IMR-90 (cell line): ENCODE data around the gene STRN4. TPM values are rescaled to one million over a fixed set of nuclear protein-coding genes. Genes with fewer than 3 reads are reported as not detected.

Experiments used
- ATAC-seq: fragments of 200-7000 bp; cut with Tn5 transposase; 2 replicates; pipeline ENCODE4 v1.9.1; 2020; ENCODE audit warnings: low read depth, mild to moderate bottlenecking, moderate library complexity
- BruUV-seq: library from RNA; stranded (reverse); fragments of 400-500 nt; replicated peaks from 2 replicates; lab custom pipeline; 2021; lab: Mats Ljungman, UMichigan
- CTCF ChIA-PET: fragments of 300-600 bp; formaldehyde crosslinking; extraction: SDS; loops from one replicate; lab custom pipeline; 2021; ENCODE audit warnings: antibody characterized with exemption; lab: Yijun Ruan, JAX
- POLR2A ChIA-PET: fragments of 300-600 bp; sonication (Branson Sonifier 250); formaldehyde crosslinking; loops from one replicate; lab custom pipeline; 2022; ENCODE audit warnings: antibody characterized with exemption; ENCODE audit not compliant: unreplicated experiment; lab: Charles Lee
- DNase-seq: peaks from one replicate; pipeline ENCODE4 v3.0.0; 2013
- H2AFZ ChIP-seq: replicated peaks from 2 replicates; pipeline ENCODE3; 2013; ENCODE audit warnings: low read length, mild to moderate bottlenecking; ENCODE audit not compliant: poor library complexity
- H2AK5ac ChIP-seq: 2 replicates; pipeline ENCODE4 v1.6.1; 2013; ENCODE audit warnings: low read depth, low read length, inconsistent platforms
- H2AK9ac ChIP-seq: replicated peaks from 2 replicates; pipeline ENCODE3; 2013; ENCODE audit warnings: mild to moderate bottlenecking, low read depth, low read length, moderate library complexity; ENCODE audit not compliant: poor library complexity
- H2BK120ac ChIP-seq: 2 replicates; pipeline ENCODE4 v1.6.1; 2013; ENCODE audit warnings: low read depth, low read length, inconsistent platforms
- H2BK15ac ChIP-seq: 3 replicates; pipeline ENCODE4 v1.6.1; 2013; ENCODE audit warnings: low read depth, low read length, inconsistent platforms
- H2BK20ac ChIP-seq: 2 replicates; pipeline ENCODE4 v1.6.1; 2013; ENCODE audit warnings: low read depth, mild to moderate bottlenecking, inconsistent platforms, low read length, moderate library complexity
- H2BK5ac ChIP-seq: 2 replicates; pipeline ENCODE4 v1.6.1; 2013; ENCODE audit warnings: mild to moderate bottlenecking, low read depth, low read length, inconsistent platforms; ENCODE audit not compliant: poor library complexity, severe bottlenecking
- H3K14ac ChIP-seq: replicated peaks from 2 replicates; pipeline ENCODE4 v1.6.1; 2013; ENCODE audit warnings: low read depth, low read length, inconsistent platforms
- H3K18ac ChIP-seq: 2 replicates; pipeline ENCODE4 v1.6.1; 2013; ENCODE audit warnings: low read depth, low read length, control low read depth
- H3K23ac ChIP-seq: 2 replicates; pipeline ENCODE4 v1.6.1; 2013; ENCODE audit warnings: low read depth, low read length, inconsistent platforms
- H3K27ac ChIP-seq: 2 replicates; pipeline ENCODE4 v1.5.1; 2013; ENCODE audit warnings: mild to moderate bottlenecking, control low read depth, low read length; ENCODE audit not compliant: insufficient read depth
- H3K27me3 ChIP-seq: 2 replicates; pipeline ENCODE4 v1.6.1; 2013; ENCODE audit warnings: low read length; ENCODE audit not compliant: control insufficient read depth, insufficient read depth
- H3K36me3 ChIP-seq: 2 replicates; pipeline ENCODE4 v1.6.1; 2013; ENCODE audit warnings: low read length, mixed read lengths; ENCODE audit not compliant: control insufficient read depth, insufficient read depth
- H3K4ac ChIP-seq: 2 replicates; pipeline ENCODE4 v1.6.1; 2013; ENCODE audit warnings: low read depth, low read length, inconsistent platforms
- H3K4me1 ChIP-seq: 2 replicates; pipeline ENCODE4 v1.6.1; 2013; ENCODE audit warnings: low read length, mixed read lengths; ENCODE audit not compliant: control insufficient read depth, insufficient read depth
- H3K4me2 ChIP-seq: 2 replicates; pipeline ENCODE4 v1.6.1; 2013; ENCODE audit warnings: low read depth, mild to moderate bottlenecking, control low read depth, low read length, moderate library complexity
- H3K4me3 ChIP-seq: 2 replicates; pipeline ENCODE4 v1.5.1; 2013; ENCODE audit warnings: low read depth, mild to moderate bottlenecking, control low read depth, low read length, moderate library complexity; ENCODE audit not compliant: insufficient read depth
- H3K56ac ChIP-seq: 2 replicates; pipeline ENCODE4 v1.6.1; 2013; ENCODE audit warnings: low read length, inconsistent platforms; ENCODE audit not compliant: insufficient read depth; ENCODE audit errors: extremely low read depth
- H3K79me1 ChIP-seq, 2 experiments: 2 replicates each; pipeline ENCODE4 v1.6.1; 2013; ENCODE audit warnings: low read length in 2 of 2, inconsistent platforms in 1 of 2, low read depth in 1 of 2
- H3K9ac ChIP-seq: 2 replicates; pipeline ENCODE4 v1.6.1; 2013; ENCODE audit warnings: low read depth, low read length, control low read depth
- H3K9me1 ChIP-seq: 2 replicates; pipeline ENCODE4 v1.6.1; 2013; ENCODE audit warnings: low read length, inconsistent platforms; ENCODE audit not compliant: insufficient read depth
- H3K9me3 ChIP-seq: 2 replicates; pipeline ENCODE4 v1.6.1; 2013; ENCODE audit warnings: low read length; ENCODE audit not compliant: control insufficient read depth, insufficient read depth
- H4K20me1 ChIP-seq: 2 replicates; pipeline ENCODE4 v1.6.1; 2013; ENCODE audit warnings: low read length, inconsistent platforms; ENCODE audit not compliant: insufficient read depth
- H4K5ac ChIP-seq: 2 replicates; pipeline ENCODE4 v1.6.1; 2013; ENCODE audit warnings: mild to moderate bottlenecking, low read depth, low read length, control low read depth
- H4K8ac ChIP-seq, 2 experiments: 2 replicates each; pipeline ENCODE4 v1.6.1; 2013; ENCODE audit warnings: low read depth in 2 of 2, low read length in 2 of 2, control low read depth in 1 of 2, inconsistent platforms in 1 of 2
- H4K91ac ChIP-seq: 2 replicates; pipeline ENCODE4 v1.6.1; 2013; ENCODE audit warnings: low read depth, low read length, inconsistent platforms; ENCODE audit not compliant: insufficient read depth
- BHLHE40 ChIP-seq: fragments of 150-350 bp; IDR thresholded peaks from 2 replicates; pipeline ENCODE4 v1.6.1; 2016; ENCODE audit warnings: mild to moderate bottlenecking, low read depth, low read length
- CEBPB ChIP-seq: IDR thresholded peaks from 2 replicates; pipeline ENCODE4 v1.6.1; 2012; ENCODE audit warnings: low read depth, low read length, improper control_type of control experiment
- CHD1 ChIP-seq: IDR thresholded peaks from 2 replicates; pipeline ENCODE4 v1.6.1; 2012; ENCODE audit warnings: low read depth, low read length, improper control_type of control experiment
- FOS ChIP-seq: fragments of 150-350 bp; IDR thresholded peaks from 2 replicates; pipeline ENCODE4 v1.6.1; 2016; ENCODE audit warnings: low read depth, low read length
- MAFK ChIP-seq: IDR thresholded peaks from 2 replicates; pipeline ENCODE4 v1.6.1; 2012; ENCODE audit warnings: low read depth, low read length, improper control_type of control experiment
- MAZ ChIP-seq: IDR thresholded peaks from 2 replicates; pipeline ENCODE4 v1.6.1; 2012; ENCODE audit warnings: low read depth, mild to moderate bottlenecking, low read length, improper control_type of control experiment, moderate library complexity, borderline replicate concordance
- MXI1 ChIP-seq: IDR thresholded peaks from 2 replicates; pipeline ENCODE4 v1.6.1; 2012; ENCODE audit warnings: low read depth, mild to moderate bottlenecking, low read length, moderate library complexity, borderline replicate concordance
- NFE2L2 ChIP-seq: fragments of 150-350 bp; IDR thresholded peaks from 2 replicates; pipeline ENCODE4 v1.6.1; 2016; ENCODE audit warnings: low read depth, mild to moderate bottlenecking, low read length
- POLR2A ChIP-seq: IDR thresholded peaks from 2 replicates; pipeline ENCODE4 v1.6.1; 2012; ENCODE audit warnings: mild to moderate bottlenecking, low read depth, low read length
- RAD21 ChIP-seq: IDR thresholded peaks from 2 replicates; pipeline ENCODE4 v1.6.1; 2012; ENCODE audit warnings: low read length, improper control_type of control experiment
- RCOR1 ChIP-seq: IDR thresholded peaks from 2 replicates; pipeline ENCODE4 v1.6.1; 2012; ENCODE audit warnings: mild to moderate bottlenecking, low read length, improper control_type of control experiment; ENCODE audit not compliant: insufficient replicate concordance
- RFX5 ChIP-seq: IDR thresholded peaks from 2 replicates; pipeline ENCODE4 v1.8.0; 2012; ENCODE audit warnings: low read depth, mild to moderate bottlenecking, low read length, moderate library complexity
- SMC3 ChIP-seq: fragments of 150-350 bp; IDR thresholded peaks from 2 replicates; pipeline ENCODE4 v1.6.1; 2016; ENCODE audit warnings: low read depth, mild to moderate bottlenecking, antibody characterized with exemption, low read length, moderate library complexity
- WGBS, 2 experiments: methylation state at CpG; one replicate each; pipeline versions ENCODE4 v1.1.5 to v1.1.7; 2013; ENCODE audit warnings: missing lambda C conversion rate in 2 of 2; ENCODE audit not compliant: insufficient read length in 1 of 2; ENCODE audit errors: extremely low coverage in 2 of 2; 5-methylcytosine and 5-hydroxymethylcytosine counted together
- dilution Hi-C: fragments of 300-500 bp; cut with HindIII; formaldehyde crosslinking; loops from one replicate; pipeline ENCODE4 v1.14.3; 2018; ENCODE audit warnings: low sequenced_read_pairs; ENCODE audit not compliant: unreplicated experiment
- in situ Hi-C: fragments of 300-500 bp; cut with MboI; formaldehyde crosslinking; loops from 3 replicates; pipeline ENCODE4 v1.14.3; 2019; ENCODE audit warnings: low sequenced_read_pairs, inconsistent platforms, mixed read lengths
- intact Hi-C: fragments of 100-400 bp; cut with micrococcal nuclease; formaldehyde crosslinking; loops from 2 replicates; pipeline ENCODE4 v1.10.0; 2022
- polyA plus RNA-seq, 3 experiments: library from polyadenylated mRNA; depleted of rRNA; stranded (reverse); fragments of >200 nt; gene quantifications; 2 replicates each; pipeline ENCODE4 v1.2.3, GENCODE V29; 2012; ENCODE audit warnings: low replicate concordance in 1 of 3
- total RNA-seq: library from RNA; depleted of rRNA; stranded (reverse); fragments of >200 nt; gene quantifications from 2 replicates; pipeline ENCODE4 v1.2.3, GENCODE V29; 2012
- TF ChIP-seq, protein P1 (sequence below): fragments of 150-350 bp; IDR thresholded peaks from 2 replicates; pipeline ENCODE4 v1.6.1; 2016; ENCODE audit warnings: low read depth, mild to moderate bottlenecking, low read length, moderate library complexity, borderline replicate concordance
- TF ChIP-seq, protein P2 (sequence below): conservative IDR thresholded peaks from 2 replicates; pipeline ENCODE4 v1.5.1; 2012; ENCODE audit warnings: mild to moderate bottlenecking, low read depth, low read length, improper control_type of control experiment
- TF ChIP-seq, protein P3 (sequence below): fragments of 150-350 bp; IDR thresholded peaks from 2 replicates; pipeline ENCODE4 v1.6.1; 2017; ENCODE audit warnings: mild to moderate bottlenecking, antibody characterized with exemption, low read length, low read depth

The STRN4 gene
- total and polyA plus RNA-seq, 2 of the 4 experiments (the other 2 are of a cell fraction) = 36.7 to 112 TPM

DNA sequence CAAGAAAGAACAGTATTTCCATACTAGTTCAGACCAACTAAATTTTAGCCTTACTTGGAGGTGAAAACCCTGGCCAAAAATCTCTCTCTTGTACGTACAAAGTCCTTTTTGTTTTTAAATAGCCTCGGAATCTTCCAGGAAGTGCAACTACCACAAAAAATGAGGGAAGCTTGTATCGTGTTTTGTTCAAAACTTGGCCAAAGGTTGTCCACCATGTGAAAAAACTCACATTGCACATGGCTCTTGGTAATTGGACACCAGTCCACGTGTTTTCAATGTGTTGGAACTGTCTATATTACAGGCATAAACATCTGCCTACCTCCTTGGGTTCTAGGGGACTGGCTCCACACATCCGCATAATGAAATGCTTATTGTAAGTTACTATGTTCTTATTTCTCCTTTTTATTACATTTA, 15.2 kb upstream of the STRN4 start:
- Histone ChIP-seq H2BK15ac (no peak overlapping the region), H2BK5ac (no peak overlapping the region), H3K23ac (no peak overlapping the region), H3K9me3 (no peaks in the 10 kb centered on the region), H2BK20ac (no peak overlapping the region), H3K79me1 (peaks cover 4 to 21% of the 10 kb centered on the region in 2 experiments; a peak in 2 of 4 replicates), H3K4me1 (peaks cover 6% of the 10 kb centered on the region; the same call in 1 of the 2 replicates), H2AFZ (no peak overlapping the region), H3K9me1 (peaks cover 9% of the 10 kb centered on the region), H4K5ac (no peak overlapping the region), H2BK120ac (no peak overlapping the region), H4K8ac (no peak overlapping the region), H3K56ac (no peak overlapping the region), H4K20me1 (peaks cover 17% of the 10 kb centered on the region), H2AK5ac (no peak overlapping the region), H3K4me2 (no peak overlapping the region), H3K4ac (no peak overlapping the region), H3K18ac (no peak overlapping the region), H3K4me3 (no peak overlapping the region), H3K9ac (no peak overlapping the region), H3K27me3 (no peaks in the 10 kb centered on the region), H3K36me3 (peaks cover 10% of the 10 kb centered on the region), H3K27ac (peak overlapping the region; percentile 44; the same call in 1 of the 2 replicates), H2AK9ac (no peak overlapping the region), H4K91ac (no peak overlapping the region), H3K14ac (peak overlapping the region; percentile 13; the same call in 1 of the 2 replicates)
- no peak for TF ChIP-seq FOS
- no peak for TF ChIP-seq MAFK
- TF ChIP-seq BHLHE40 = no peak
- no peak for TF ChIP-seq CEBPB
- no peak for TF ChIP-seq MAZ
- TF ChIP-seq, protein P1, sequence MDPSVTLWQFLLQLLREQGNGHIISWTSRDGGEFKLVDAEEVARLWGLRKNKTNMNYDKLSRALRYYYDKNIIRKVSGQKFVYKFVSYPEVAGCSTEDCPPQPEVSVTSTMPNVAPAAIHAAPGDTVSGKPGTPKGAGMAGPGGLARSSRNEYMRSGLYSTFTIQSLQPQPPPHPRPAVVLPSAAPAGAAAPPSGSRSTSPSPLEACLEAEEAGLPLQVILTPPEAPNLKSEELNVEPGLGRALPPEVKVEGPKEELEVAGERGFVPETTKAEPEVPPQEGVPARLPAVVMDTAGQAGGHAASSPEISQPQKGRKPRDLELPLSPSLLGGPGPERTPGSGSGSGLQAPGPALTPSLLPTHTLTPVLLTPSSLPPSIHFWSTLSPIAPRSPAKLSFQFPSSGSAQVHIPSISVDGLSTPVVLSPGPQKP = no peak
- TF ChIP-seq MXI1 = no peak; the same call in 1 of the 2 replicates
- TF ChIP-seq POLR2A = no peak
- TF ChIP-seq RCOR1 = no peak
- TF ChIP-seq, protein P2, sequence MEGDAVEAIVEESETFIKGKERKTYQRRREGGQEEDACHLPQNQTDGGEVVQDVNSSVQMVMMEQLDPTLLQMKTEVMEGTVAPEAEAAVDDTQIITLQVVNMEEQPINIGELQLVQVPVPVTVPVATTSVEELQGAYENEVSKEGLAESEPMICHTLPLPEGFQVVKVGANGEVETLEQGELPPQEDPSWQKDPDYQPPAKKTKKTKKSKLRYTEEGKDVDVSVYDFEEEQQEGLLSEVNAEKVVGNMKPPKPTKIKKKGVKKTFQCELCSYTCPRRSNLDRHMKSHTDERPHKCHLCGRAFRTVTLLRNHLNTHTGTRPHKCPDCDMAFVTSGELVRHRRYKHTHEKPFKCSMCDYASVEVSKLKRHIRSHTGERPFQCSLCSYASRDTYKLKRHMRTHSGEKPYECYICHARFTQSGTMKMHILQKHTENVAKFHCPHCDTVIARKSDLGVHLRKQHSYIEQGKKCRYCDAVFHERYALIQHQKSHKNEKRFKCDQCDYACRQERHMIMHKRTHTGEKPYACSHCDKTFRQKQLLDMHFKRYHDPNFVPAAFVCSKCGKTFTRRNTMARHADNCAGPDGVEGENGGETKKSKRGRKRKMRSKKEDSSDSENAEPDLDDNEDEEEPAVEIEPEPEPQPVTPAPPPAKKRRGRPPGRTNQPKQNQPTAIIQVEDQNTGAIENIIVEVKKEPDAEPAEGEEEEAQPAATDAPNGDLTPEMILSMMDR = no peak
- TF ChIP-seq CHD1 = no peak
- TF ChIP-seq SMC3 = no peak
- no peak for TF ChIP-seq RFX5
- no peak for TF ChIP-seq NFE2L2
- TF ChIP-seq RAD21 = no peak
- TF ChIP-seq, protein P3, sequence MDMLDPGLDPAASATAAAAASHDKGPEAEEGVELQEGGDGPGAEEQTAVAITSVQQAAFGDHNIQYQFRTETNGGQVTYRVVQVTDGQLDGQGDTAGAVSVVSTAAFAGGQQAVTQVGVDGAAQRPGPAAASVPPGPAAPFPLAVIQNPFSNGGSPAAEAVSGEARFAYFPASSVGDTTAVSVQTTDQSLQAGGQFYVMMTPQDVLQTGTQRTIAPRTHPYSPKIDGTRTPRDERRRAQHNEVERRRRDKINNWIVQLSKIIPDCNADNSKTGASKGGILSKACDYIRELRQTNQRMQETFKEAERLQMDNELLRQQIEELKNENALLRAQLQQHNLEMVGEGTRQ = no peak
- CTCF ChIA-PET = no interaction called here
- BruUV-seq = no TSS peak
- in situ Hi-C loops (no loop called here), dilution Hi-C loops (no loop called here), intact Hi-C loops (no loop called here)
- POLR2A ChIA-PET = no interaction called here
- ATAC-seq (no peak), DNase-seq (peak; percentile 79)
- 0% methylated on average over 1 of the region's 5 CpGs; no CpG with 5 or more reads in 1 of the 2 experiments for WGBS, 2 experiments
